ENCODE data around the gene MAP3K7. TPM values are rescaled to one million over a fixed set of nuclear protein-coding genes. Genes with fewer than 3 reads are reported as not detected.

MAP3K7 gene
- total RNA-seq, 1 experiment from 2014 or later = 26.6 TPM

DNA sequence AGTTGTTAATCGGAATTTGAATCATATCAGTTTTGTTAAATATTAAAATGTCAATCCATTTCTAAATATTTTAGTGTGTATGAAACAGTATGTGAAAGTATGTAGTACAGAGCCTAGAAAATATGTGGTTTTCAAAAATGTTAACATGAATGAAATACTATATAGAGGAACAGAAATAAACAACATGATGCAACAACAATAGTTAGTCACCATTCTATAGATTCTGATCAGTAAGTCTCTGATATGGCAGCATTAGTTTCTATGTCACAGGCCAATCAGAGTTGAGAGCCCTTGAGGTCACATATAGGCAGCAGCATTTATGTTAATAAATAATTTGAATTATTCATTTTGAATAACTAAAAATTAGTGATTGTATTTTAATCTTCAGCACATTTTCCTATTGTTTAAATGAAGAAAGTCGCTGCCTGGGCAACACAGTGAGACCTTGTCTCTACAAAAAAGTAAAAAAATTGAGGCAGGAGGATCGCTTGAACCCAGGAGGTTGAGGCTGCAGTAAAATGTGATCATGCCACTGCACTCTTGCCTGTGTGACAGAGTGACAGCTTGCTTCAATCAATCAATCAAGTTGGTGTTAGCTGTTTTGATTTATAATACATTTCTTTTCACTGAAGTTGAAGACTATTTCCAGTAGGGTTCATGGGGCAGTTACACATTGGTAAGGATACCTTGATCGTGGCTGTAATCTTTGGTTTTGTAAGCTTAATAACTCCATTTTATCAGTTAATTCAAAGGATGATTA is 11.5 kb upstream of the MAP3K7 start:
- RAD21 ChIA-PET (ENCODE audit: low non-redundant PET in 1 of 2, low total read pairs in 2 of 2, uncharacterized antibody in 2 of 2, unreplicated experiment in 2 of 2) = no interaction called here
- H3K4me3 ChIP-seq (replicated peaks in 1 of 2; ENCODE audit: low read depth in 1 of 2, low read length in 2 of 2) = no peak overlapping the region
- no peak for ATAC-seq

GRCh38 chr6:90596967-90597539 is 10.2 kb upstream of the MAP3K7 start:
- H3K4me1 ChIP-seq (ENCODE audit: control insufficient read depth in 1 of 2, insufficient read depth in 2 of 2, low read length in 2 of 2) = no peaks in the 10 kb centered on the region
- TF ChIP-seq REST (IDR thresholded peaks at IDR 0.05; ENCODE audit: low read depth) = no peak
- TF ChIP-seq TCF7L2 (IDR thresholded peaks at IDR 0.05; ENCODE audit: borderline replicate concordance, extremely low read depth, insufficient read depth, insufficient read length) = no peak
- TF ChIP-seq ATF3 (IDR thresholded peaks at IDR 0.05) = no peak
- TF ChIP-seq RAD21 (IDR thresholded peaks at IDR 0.05; ENCODE audit: low read depth) = no peak
- DNase-seq (ENCODE audit: low read depth, low spot score) = no peak
- no peak overlapping the region for H3K4me2 ChIP-seq (ENCODE audit: low read length)
- intact Hi-C loops (cut with micrococcal nuclease) = no loop called here
- H3K27me3 ChIP-seq (ENCODE audit: insufficient read depth, low read length) = no peaks in the 10 kb centered on the region
- no peak for ATAC-seq
- RAD21 ChIA-PET (ENCODE audit: low non-redundant PET in 1 of 2, low total read pairs in 2 of 2, uncharacterized antibody in 2 of 2, unreplicated experiment in 2 of 2) = no interaction called here
- H2AFZ ChIP-seq (ENCODE audit: low read depth, low read length, poor library complexity, severe bottlenecking) = peak overlapping the region; percentile 41
- no peaks in the 10 kb centered on the region for H4K20me1 ChIP-seq (ENCODE audit: insufficient read depth)
- CTCF ChIA-PET = no interaction called here
- POLR2A ChIA-PET = interaction anchor here (1.0 kb wide), 1 partner anchor 10 kb away, joined by 3 read pairs; no protein-coding TSS in a partner anchor
- H3K9me2 ChIP-seq (ENCODE audit: insufficient read depth) = no peaks in the 10 kb centered on the region
- no peak overlapping the region for H3K27ac ChIP-seq (ENCODE audit: low read depth, low read length)
- H3K9me3 ChIP-seq (ENCODE audit: control insufficient read depth in 1 of 2, insufficient read depth in 1 of 2, low read depth in 1 of 2, low read length in 2 of 2) = no peaks in the 10 kb centered on the region
- H3K9ac ChIP-seq (ENCODE audit: low read length) = no peak overlapping the region
- no TSS peak for BruUV-seq (replicated peaks)
- H3K36me3 ChIP-seq (ENCODE audit: control insufficient read depth in 1 of 2, insufficient read depth in 2 of 2, low read length in 2 of 2) = no peaks in the 10 kb centered on the region
- no peaks in the 10 kb centered on the region for H3K79me2 ChIP-seq (ENCODE audit: insufficient read depth, low read length)
- H3K4me3 ChIP-seq (replicated peaks in 1 of 2; ENCODE audit: low read depth in 1 of 2, low read length in 2 of 2) = no peak overlapping the region

More for the DNA sequence above, 11.5 kb upstream of the MAP3K7 start:
- TF ChIP-seq TCF7L2 (IDR thresholded peaks at IDR 0.05; ENCODE audit: borderline replicate concordance, extremely low read depth, insufficient read depth, insufficient read length) (no peak), CEBPB (IDR thresholded peaks at IDR 0.05; ENCODE audit: low read depth) (no peak)
- Histone ChIP-seq H3K9ac (ENCODE audit: low read length) (no peak overlapping the region), H3K27me3 (ENCODE audit: insufficient read depth, low read length) (no peaks in the 10 kb centered on the region), H3K36me3 (ENCODE audit: control insufficient read depth in 1 of 2, insufficient read depth in 2 of 2, low read length in 2 of 2) (no peaks in the 10 kb centered on the region), H3K4me2 (ENCODE audit: low read length) (no peak overlapping the region), H4K20me1 (ENCODE audit: insufficient read depth) (no peaks in the 10 kb centered on the region), H3K9me3 (ENCODE audit: control insufficient read depth in 1 of 2, insufficient read depth in 1 of 2, low read depth in 1 of 2, low read length in 2 of 2) (no peaks in the 10 kb centered on the region), H3K4me1 (ENCODE audit: control insufficient read depth in 1 of 2, insufficient read depth in 2 of 2, low read length in 2 of 2) (no peaks in the 10 kb centered on the region), H3K79me2 (ENCODE audit: insufficient read depth, low read length) (no peaks in the 10 kb centered on the region), H2AFZ (ENCODE audit: low read depth, low read length, poor library complexity, severe bottlenecking) (peak overlapping the region; percentile 63), H3K27ac (ENCODE audit: low read depth, low read length) (no peak overlapping the region), H3K9me2 (ENCODE audit: insufficient read depth) (no peaks in the 10 kb centered on the region)
- POLR2A ChIA-PET = no interaction called here
- CTCF ChIA-PET = no interaction called here
- intact Hi-C loops (cut with micrococcal nuclease) = no loop called here
- DNase-seq (ENCODE audit: low read depth, low spot score) = no peak
- BruUV-seq (replicated peaks) = no TSS peak

Measured in HCT116 (cell line).